Measurements from ENCODE around the gene RNF212. TPM values are rescaled to one million over a fixed set of nuclear protein-coding genes. Genes with fewer than 3 reads are reported as not detected.

Gene RNF212
- total and polyA plus RNA-seq, 2 experiments from 2014 or later = 17.0 to 20.6 TPM

DNA sequence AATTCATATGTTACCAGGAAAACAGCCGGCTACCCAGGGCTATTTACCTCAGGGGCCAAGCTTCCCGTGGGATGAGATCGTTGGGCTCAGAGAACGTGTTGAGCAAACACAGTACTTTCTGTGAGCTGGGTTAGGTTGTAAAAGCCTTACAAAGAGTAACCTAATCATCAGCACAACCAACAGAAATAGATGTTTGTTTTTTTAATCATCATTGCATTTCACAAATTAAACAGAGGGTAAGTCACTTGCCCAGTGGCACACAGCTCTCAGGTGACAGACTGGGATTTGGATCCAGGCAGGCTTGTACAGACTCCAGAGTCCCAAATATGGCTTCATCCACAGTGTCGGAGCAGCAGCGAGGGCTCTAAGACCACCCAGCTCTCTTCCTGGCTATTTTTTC is 38.9 kb upstream of the RNF212 start (continued):
- TF ChIP-seq, protein P1, sequence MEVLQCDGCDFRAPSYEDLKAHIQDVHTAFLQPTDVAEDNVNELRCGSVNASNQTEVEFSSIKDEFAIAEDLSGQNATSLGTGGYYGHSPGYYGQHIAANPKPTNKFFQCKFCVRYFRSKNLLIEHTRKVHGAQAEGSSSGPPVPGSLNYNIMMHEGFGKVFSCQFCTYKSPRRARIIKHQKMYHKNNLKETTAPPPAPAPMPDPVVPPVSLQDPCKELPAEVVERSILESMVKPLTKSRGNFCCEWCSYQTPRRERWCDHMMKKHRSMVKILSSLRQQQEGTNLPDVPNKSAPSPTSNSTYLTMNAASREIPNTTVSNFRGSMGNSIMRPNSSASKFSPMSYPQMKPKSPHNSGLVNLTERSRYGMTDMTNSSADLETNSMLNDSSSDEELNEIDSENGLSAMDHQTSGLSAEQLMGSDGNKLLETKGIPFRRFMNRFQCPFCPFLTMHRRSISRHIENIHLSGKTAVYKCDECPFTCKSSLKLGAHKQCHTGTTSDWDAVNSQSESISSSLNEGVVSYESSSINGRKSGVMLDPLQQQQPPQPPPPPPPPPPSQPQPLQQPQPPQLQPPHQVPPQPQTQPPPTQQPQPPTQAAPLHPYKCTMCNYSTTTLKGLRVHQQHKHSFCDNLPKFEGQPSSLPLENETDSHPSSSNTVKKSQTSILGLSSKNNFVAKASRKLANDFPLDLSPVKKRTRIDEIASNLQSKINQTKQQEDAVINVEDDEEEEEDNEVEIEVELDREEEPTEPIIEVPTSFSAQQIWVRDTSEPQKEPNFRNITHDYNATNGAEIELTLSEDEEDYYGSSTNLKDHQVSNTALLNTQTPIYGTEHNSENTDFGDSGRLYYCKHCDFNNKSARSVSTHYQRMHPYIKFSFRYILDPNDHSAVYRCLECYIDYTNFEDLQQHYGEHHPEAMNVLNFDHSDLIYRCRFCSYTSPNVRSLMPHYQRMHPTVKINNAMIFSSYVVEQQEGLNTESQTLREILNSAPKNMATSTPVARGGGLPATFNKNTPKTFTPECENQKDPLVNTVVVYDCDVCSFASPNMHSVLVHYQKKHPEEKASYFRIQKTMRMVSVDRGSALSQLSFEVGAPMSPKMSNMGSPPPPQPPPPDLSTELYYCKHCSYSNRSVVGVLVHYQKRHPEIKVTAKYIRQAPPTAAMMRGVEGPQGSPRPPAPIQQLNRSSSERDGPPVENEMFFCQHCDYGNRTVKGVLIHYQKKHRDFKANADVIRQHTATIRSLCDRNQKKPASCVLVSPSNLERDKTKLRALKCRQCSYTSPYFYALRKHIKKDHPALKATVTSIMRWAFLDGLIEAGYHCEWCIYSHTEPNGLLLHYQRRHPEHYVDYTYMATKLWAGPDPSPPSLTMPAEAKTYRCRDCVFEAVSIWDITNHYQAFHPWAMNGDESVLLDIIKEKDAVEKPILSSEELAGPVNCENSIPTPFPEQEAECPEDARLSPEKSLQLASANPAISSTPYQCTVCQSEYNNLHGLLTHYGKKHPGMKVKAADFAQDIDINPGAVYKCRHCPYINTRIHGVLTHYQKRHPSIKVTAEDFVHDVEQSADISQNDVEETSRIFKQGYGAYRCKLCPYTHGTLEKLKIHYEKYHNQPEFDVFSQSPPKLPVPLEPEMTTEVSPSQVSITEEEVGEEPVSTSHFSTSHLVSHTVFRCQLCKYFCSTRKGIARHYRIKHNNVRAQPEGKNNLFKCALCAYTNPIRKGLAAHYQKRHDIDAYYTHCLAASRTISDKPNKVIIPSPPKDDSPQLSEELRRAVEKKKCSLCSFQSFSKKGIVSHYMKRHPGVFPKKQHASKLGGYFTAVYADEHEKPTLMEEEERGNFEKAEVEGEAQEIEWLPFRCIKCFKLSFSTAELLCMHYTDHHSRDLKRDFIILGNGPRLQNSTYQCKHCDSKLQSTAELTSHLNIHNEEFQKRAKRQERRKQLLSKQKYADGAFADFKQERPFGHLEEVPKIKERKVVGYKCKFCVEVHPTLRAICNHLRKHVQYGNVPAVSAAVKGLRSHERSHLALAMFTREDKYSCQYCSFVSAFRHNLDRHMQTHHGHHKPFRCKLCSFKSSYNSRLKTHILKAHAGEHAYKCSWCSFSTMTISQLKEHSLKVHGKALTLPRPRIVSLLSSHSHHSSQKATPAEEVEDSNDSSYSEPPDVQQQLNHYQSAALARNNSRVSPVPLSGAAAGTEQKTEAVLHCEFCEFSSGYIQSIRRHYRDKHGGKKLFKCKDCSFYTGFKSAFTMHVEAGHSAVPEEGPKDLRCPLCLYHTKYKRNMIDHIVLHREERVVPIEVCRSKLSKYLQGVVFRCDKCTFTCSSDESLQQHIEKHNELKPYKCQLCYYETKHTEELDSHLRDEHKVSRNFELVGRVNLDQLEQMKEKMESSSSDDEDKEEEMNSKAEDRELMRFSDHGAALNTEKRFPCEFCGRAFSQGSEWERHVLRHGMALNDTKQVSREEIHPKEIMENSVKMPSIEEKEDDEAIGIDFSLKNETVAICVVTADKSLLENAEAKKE (CRISPR knock-in tag; IDR thresholded peaks at IDR 0.05) = no peak
- TF ChIP-seq, protein P2, sequence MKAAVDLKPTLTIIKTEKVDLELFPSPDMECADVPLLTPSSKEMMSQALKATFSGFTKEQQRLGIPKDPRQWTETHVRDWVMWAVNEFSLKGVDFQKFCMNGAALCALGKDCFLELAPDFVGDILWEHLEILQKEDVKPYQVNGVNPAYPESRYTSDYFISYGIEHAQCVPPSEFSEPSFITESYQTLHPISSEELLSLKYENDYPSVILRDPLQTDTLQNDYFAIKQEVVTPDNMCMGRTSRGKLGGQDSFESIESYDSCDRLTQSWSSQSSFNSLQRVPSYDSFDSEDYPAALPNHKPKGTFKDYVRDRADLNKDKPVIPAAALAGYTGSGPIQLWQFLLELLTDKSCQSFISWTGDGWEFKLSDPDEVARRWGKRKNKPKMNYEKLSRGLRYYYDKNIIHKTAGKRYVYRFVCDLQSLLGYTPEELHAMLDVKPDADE (IDR thresholded peaks at IDR 0.05) = no peak
- TF ChIP-seq EZH2phosphoT487 (IDR thresholded peaks at IDR 0.05; ENCODE audit: unreplicated experiment) (no peak), EZH2 (IDR thresholded peaks at IDR 0.05; ENCODE audit: low read depth, unreplicated experiment) (no peak), POLR2AphosphoS5 (IDR thresholded peaks at IDR 0.05; ENCODE audit: low read depth) (no peak)
- TF ChIP-seq, protein P3, sequence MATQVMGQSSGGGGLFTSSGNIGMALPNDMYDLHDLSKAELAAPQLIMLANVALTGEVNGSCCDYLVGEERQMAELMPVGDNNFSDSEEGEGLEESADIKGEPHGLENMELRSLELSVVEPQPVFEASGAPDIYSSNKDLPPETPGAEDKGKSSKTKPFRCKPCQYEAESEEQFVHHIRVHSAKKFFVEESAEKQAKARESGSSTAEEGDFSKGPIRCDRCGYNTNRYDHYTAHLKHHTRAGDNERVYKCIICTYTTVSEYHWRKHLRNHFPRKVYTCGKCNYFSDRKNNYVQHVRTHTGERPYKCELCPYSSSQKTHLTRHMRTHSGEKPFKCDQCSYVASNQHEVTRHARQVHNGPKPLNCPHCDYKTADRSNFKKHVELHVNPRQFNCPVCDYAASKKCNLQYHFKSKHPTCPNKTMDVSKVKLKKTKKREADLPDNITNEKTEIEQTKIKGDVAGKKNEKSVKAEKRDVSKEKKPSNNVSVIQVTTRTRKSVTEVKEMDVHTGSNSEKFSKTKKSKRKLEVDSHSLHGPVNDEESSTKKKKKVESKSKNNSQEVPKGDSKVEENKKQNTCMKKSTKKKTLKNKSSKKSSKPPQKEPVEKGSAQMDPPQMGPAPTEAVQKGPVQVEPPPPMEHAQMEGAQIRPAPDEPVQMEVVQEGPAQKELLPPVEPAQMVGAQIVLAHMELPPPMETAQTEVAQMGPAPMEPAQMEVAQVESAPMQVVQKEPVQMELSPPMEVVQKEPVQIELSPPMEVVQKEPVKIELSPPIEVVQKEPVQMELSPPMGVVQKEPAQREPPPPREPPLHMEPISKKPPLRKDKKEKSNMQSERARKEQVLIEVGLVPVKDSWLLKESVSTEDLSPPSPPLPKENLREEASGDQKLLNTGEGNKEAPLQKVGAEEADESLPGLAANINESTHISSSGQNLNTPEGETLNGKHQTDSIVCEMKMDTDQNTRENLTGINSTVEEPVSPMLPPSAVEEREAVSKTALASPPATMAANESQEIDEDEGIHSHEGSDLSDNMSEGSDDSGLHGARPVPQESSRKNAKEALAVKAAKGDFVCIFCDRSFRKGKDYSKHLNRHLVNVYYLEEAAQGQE (IDR thresholded peaks at IDR 0.05; ENCODE audit: unreplicated experiment) = no peak

Measured in GM23338 (cell line).